ENCODE data around the gene SMTN.

The SMTN gene

DNA sequence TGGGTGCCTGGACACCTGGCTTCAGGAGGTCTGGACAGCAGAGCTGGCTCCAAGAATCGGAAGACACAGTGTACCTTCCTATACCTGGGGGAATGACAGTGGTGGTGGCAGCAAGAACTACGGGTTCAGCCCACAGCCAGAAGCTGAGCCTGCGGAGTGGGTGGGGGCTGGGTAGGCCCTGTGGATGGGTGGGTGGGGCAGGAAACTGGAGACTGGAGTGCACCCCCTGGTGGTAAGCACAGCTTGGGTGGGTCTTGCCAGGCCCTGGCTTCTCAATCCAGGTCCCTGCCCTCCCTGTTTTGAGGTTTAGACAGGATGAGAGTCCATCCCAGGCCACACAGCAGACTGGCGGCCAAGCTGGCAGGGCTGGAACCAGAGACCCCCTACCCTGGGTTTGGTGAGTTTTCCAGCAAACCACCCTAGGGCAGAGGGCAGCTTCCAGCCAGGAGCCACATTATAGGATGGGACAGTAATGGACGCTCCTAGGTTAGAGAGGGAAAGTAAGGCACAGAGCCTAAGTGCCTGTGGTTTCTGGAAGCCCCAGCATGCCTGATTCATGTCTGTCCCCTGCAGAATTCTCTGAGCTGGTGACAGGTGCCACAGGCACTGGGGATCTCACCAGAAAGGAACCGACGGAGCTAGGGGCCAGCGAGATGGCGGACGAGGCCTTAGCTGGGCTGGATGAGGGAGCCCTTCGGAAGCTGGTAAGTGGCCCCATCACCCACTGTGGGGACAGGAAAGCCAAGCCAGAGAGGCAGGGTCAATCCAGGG lies 1.7 kb downstream of the SMTN start:
- no peaks in the 10 kb centered on the region for H3K27me3 Mint-ChIP-seq
- H3K27ac Mint-ChIP-seq, result no peak overlapping the region
- no peaks in the 10 kb centered on the region for H3K9me3 Mint-ChIP-seq
- ATAC-seq (no peak), DNase-seq (peak; percentile 82)
- H3K4me1 Mint-ChIP-seq, result peaks cover 34% of the 10 kb centered on the region
- peak overlapping the region; percentile 90 for H3K4me3 Mint-ChIP-seq
- no peaks in the 10 kb centered on the region for H3K36me3 Mint-ChIP-seq (ENCODE audit: low read depth)

DNA sequence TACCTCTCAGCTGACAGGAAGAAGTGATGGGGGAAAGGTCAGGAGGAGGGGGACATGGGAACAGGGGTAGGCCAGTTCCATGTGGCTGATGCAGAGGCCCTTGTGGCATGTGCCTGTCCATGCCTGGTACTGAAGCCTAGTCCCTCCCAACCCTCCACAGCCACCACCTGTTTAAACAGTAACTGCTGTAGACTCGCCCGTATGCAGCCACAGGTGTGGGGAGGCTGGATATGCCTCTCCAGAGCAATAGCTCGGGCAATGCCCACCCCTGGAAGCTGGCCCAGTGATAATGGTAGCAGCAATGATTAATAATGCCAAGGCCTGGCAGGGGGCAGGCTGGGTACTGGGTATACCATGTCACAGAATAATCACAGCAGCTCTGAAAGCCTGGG lies 2.3 kb downstream of the SMTN start:
- H3K36me3 Mint-ChIP-seq (ENCODE audit: low read depth), result no peaks in the 10 kb centered on the region
- peak overlapping the region; percentile 85 for H3K27ac Mint-ChIP-seq
- DNase-seq (no peak), ATAC-seq (no peak)
- no peaks in the 10 kb centered on the region for H3K9me3 Mint-ChIP-seq
- H3K27me3 Mint-ChIP-seq, result no peaks in the 10 kb centered on the region
- H3K4me1 Mint-ChIP-seq, result peaks cover 34% of the 10 kb centered on the region
- H3K4me3 Mint-ChIP-seq, result peak overlapping the region; percentile 90

DNA sequence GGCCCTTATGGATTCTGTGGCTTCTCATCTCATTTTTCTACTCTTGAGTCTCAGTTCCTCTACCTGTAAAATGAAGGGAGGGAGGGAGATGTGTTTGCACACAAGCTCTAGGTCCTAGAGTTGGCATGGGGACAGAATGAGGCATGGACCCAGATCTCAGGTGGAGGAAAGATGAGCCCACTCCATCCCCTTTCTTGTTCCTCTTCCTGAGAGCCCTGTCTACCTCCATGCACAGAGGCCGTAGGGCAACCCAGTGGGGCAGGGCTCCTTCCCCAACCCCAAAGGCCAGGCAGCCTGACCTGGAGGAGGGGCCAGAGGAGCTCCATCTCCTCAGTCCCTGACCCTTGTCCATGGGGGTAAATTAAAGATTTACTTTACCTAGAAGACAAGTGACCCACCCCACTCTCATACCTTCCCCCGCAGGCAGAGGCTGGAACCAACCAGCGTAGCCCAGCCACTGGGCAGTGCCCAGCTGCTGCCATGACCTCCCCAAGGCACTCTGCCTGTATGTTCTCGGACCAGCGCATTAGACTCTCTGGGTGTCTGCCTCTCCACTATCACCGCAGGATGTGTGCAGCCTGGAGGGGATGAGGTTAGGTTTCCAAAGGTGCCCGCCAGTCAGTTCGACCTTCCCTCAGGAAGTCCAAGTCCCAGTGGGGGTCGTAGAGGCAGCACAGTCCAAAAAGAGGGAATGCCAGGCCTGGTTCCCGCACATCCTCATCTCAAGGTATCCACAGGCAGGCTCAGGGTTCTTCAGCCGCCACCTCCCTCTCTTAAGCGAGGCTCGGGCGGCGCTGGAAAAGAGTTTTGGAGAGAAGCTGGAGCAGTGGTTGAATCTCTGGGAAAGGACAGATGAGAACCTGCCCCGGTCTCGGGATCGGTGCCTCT lies 3.0 kb downstream of the SMTN start:
- H3K27me3 Mint-ChIP-seq, result no peaks in the 10 kb centered on the region
- H3K36me3 Mint-ChIP-seq (ENCODE audit: low read depth), result no peaks in the 10 kb centered on the region
- H3K4me3 Mint-ChIP-seq, result peak overlapping the region; percentile 90
- peaks cover 34% of the 10 kb centered on the region for H3K4me1 Mint-ChIP-seq
- peak overlapping the region; percentile 85 for H3K27ac Mint-ChIP-seq
- no peaks in the 10 kb centered on the region for H3K9me3 Mint-ChIP-seq
- DNase-seq, result no peak
- ATAC-seq, result no peak

DNA sequence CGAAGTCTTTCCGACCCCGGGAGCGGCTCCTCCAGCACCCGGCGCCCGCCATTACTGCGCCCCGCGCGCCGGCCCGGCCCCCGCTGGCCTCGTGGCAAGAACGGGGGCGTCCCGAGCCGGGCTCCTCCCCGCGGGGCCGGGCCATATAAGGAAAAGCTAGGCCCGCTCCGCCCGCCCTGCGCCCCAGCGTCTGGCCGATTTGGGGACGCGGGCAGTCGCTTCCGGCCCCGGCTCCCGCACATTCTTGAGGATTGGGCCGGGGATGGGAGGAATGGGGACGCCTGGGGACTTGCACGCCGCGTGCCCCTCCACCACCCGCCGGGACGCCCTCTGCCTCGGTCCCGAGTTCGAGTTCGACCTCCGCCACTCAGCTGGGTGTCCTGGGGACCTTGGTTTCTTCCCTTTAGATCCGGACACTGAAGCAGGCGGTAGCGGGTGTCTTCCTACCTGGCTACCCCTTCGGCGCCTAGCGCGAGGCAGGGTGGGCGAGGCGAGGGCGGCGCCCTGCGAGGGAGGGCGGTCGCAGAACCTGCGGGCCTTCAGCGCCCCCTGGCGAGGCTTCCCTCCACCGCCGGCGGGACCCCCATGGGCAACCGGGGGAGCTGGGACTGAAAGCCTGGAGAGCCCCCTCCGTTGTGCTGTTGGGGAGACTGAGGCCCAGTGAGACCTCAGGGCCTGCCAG lies 3.8 kb downstream of the SMTN start:
- ATAC-seq, result peak; percentile 76
- H3K36me3 Mint-ChIP-seq (ENCODE audit: low read depth), result no peaks in the 10 kb centered on the region
- no peaks in the 10 kb centered on the region for H3K9me3 Mint-ChIP-seq
- peak overlapping the region; percentile 86 for H3K27ac Mint-ChIP-seq
- peak; percentile 91 for DNase-seq
- H3K27me3 Mint-ChIP-seq, result no peaks in the 10 kb centered on the region
- peaks cover 34% of the 10 kb centered on the region for H3K4me1 Mint-ChIP-seq
- peak overlapping the region; percentile 90 for H3K4me3 Mint-ChIP-seq

DNA sequence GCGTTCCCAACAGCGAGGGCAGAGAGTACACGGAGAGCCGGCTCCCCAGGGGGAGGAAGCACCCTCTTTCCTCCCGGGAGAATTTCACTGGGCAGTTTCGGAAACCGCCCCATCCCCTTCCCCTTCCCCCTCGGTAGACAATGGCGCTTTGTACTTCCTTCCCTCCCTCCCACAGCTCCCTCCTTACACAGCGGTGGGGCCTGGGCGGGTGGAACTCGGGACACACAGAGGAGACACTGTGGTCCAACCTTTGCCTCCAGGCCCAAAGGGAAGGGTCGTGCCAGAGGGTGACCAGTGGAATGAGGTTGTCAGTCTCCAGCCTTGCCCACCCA lies 4.3 kb downstream of the SMTN start:
- no peak for ATAC-seq
- no peaks in the 10 kb centered on the region for H3K36me3 Mint-ChIP-seq (ENCODE audit: low read depth)
- no peaks in the 10 kb centered on the region for H3K27me3 Mint-ChIP-seq
- peak overlapping the region; percentile 86 for H3K27ac Mint-ChIP-seq
- H3K9me3 Mint-ChIP-seq, result no peaks in the 10 kb centered on the region
- H3K4me1 Mint-ChIP-seq, result peaks cover 33% of the 10 kb centered on the region
- peak overlapping the region; percentile 82 for H3K4me3 Mint-ChIP-seq
- DNase-seq, result no peak

DNA sequence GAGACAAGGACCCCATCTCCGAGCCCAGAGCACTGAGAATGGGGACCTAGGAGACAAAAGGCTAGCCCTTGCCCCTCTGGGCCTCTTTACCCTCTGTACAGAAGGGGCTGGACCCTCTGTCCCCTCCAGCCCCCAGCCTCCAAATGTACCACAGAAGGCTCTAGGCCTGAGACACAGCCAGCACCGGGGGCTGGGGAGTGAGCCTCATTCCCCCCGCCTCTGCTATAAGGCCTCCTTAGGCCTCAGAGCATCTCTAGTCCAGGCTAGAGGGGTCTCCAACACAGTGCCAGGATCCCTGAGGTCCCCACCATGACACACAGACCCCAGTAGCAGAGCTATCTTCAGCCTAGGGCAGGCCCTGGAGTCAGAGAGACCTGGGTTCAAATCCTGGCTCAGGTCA lies 4.8 kb downstream of the SMTN start:
- H3K4me1 Mint-ChIP-seq, result peaks cover 31% of the 10 kb centered on the region
- DNase-seq (no peak), ATAC-seq (no peak)
- H3K4me3 Mint-ChIP-seq, result peak overlapping the region; percentile 82
- H3K27ac Mint-ChIP-seq, result no peak overlapping the region
- no peaks in the 10 kb centered on the region for H3K9me3 Mint-ChIP-seq
- H3K27me3 Mint-ChIP-seq, result no peaks in the 10 kb centered on the region
- no peaks in the 10 kb centered on the region for H3K36me3 Mint-ChIP-seq (ENCODE audit: low read depth)

DNA sequence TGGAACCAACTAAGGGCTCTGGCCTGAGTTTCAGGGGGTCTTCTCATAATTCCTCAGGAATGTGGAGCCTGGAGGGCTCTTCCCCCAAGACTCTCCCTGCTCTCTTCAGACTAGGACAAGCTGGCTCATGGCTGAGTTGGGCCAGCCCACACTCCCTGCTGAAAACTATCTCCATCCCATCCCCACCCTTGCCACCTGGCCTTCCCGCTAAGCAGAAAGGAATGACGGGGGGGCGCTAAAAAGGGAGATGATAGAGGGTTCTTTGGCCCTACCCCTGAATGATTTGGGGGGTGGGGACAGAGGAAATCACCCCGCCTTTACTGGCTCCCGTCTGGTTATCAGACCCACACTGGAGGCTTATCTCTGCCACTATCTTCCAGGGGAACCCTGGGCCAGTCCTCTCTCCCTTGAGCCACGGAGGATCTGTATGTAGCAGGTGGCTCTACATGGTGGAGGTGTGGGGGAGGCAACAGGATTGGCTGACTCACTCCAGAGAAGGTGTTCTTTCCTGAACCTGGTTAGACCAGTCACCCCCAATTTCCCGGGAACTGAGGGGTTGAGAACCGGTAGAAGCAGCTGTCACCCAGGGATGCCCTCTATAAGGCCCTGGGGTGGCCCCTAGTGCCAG lies 5.7 kb downstream of the SMTN start:
- Mint-ChIP-seq H3K4me3 (no peak overlapping the region), H3K36me3 (ENCODE audit: low read depth) (no peaks in the 10 kb centered on the region), H3K4me1 (peaks cover 27% of the 10 kb centered on the region), H3K9me3 (no peaks in the 10 kb centered on the region), H3K27ac (no peak overlapping the region), H3K27me3 (no peaks in the 10 kb centered on the region)
- ATAC-seq (no peak), DNase-seq (no peak)

DNA sequence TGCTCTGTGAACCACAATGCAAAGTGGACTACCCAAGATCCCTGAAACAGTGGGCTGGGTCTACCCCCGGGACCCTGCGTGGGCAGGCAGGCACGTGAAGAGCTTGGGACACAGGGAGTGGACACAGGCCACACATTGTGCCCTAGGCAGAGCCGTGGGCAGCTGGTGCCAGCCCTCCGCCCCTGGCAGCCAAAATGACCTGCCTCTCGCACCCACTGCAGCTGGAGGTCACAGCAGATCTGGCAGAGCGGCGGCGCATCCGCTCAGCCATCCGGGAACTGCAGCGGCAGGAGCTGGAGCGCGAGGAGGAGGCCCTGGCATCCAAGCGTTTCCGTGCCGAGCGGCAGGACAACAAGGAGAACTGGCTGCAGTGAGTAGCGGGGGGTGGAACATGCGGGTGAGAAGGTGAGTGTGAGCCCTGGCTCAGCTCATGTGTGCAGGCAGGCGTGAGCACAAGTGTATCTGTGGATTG lies 6.7 kb downstream of the SMTN start:
- Mint-ChIP-seq H3K27ac (no peak overlapping the region), H3K36me3 (ENCODE audit: low read depth) (no peaks in the 10 kb centered on the region), H3K4me1 (peaks cover 17% of the 10 kb centered on the region), H3K27me3 (no peaks in the 10 kb centered on the region), H3K4me3 (no peak overlapping the region), H3K9me3 (no peaks in the 10 kb centered on the region)
- DNase-seq (no peak), ATAC-seq (no peak)

DNA sequence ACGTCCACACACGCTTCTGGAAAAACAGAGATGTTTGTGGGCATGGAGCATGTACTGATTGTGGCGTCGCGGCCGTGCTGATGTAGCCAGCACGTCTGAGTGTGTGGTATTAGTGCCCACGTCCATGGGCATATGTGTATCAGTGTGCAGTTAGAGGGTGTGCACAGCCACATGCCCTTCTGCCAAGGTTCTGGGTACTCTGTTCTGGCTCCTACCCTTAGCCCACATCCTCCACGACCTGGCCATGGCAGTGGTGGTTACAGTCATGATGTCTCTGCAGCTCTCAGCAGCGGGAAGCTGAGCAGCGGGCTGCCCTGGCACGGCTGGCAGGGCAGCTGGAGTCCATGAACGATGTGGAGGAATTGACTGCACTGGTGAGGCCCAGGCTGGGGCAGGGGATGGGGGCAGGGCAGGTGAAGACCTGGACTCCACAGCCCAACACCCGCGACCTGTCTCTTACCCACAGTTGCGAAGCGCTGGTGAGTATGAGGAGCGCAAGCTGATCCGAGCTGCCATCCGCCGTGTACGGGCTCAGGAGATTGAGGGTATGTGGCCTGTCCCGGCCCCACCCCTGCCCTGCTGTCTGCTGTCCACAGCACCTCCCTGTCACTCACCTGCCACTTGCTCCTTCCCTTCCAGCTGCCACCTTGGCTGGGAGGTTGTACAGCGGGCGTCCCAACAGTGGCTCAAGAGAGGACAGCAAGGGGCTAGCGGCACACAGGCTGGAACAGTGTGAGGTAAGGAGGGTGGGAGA lies 7.3 kb downstream of the SMTN start:
- no peaks in the 10 kb centered on the region for H3K36me3 Mint-ChIP-seq (ENCODE audit: low read depth)
- no peak for ATAC-seq
- no peak for DNase-seq
- H3K9me3 Mint-ChIP-seq, result no peaks in the 10 kb centered on the region
- no peaks in the 10 kb centered on the region for H3K27me3 Mint-ChIP-seq
- H3K4me3 Mint-ChIP-seq, result no peak overlapping the region
- peaks cover 11% of the 10 kb centered on the region for H3K4me1 Mint-ChIP-seq
- no peak overlapping the region for H3K27ac Mint-ChIP-seq

DNA sequence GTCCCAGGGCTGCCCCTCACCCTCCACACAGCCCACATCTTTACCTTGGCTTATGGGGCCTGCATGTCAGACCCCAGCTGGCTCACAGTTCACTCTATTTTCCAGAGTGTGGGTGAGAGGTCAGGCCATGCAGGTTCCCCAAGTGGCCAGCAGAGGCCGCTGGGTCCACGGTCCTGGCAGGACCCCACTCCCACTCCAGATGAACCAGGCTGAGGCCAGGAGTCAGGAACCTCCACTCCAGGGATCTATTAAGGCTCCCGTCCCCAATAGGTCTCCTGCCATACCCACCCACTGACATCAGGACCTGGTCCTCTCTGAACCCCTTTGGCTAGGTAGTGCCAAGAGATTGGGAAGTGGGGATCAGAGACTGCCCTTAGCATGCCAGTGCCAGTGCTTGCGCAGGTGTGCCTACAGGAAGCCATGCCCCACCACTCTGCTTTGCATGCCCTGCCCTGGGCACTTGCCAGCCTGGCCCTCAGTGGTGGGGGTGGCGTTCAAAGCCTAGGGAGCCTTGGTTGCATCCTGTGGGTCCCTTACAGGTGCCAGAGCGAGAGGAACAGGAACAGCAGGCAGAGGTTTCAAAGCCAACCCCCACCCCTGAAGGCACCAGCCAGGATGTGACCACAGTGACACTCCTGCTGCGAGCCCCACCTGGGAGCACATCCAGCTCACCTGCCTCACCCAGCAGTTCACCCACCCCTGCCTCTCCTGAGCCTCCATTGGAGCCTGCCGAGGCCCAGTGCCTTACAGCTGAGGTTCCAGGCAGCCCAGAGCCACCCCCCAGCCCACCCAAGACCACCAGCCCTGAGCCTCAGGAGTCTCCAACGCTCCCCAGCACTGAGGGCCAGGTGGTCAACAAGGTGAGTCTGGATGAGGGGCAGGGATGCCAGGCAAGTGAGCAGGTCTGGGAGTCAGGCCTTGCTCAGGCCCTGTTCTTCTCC lies 8.3 kb downstream of the SMTN start:
- Mint-ChIP-seq H3K9me3 (no peaks in the 10 kb centered on the region), H3K36me3 (ENCODE audit: low read depth) (no peaks in the 10 kb centered on the region), H3K4me3 (no peak overlapping the region), H3K27me3 (no peaks in the 10 kb centered on the region), H3K4me1 (peaks cover 1% of the 10 kb centered on the region), H3K27ac (no peak overlapping the region)
- ATAC-seq (no peak), DNase-seq (peak; percentile 32)

DNA sequence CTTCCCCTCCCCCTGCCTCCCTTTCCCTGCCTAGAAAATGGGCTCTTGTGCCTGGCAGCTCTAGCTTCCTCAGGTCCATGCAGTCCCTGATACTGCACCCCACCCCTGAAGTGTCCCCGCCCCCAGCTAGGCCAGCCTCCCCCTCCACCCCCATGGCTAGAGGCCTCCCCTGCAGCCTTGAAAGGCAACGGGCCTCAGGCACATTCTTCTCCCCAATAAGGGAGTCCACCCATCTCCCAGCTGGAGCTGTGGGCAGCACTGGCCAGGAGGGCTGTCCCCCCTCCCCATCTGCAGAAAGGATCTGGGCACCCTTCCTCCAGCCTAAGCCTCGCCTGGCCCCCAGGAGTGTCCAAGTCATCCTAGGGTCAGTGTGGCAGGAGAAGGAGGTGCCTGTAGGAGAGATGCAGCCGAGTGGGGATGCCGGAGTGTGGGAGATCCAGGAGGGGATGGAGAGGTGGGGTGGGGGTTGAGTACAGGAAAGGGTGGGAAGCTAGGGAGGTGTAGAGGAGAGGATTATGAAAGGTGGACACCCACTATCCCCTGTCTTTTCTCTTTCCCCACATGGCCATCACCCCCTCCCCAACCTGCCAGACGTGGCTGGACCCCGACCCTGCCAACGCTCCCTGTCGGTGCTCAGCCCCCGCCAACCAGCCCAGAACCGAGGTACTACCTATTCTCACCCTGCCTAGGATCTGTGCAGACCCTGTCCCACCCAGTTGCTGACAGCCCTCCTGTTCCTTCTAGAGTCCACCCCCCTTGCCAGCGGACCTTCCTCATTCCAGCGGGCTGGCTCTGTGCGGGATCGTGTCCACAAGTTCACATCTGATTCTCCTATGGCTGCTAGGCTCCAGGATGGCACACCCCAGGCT lies 9.3 kb downstream of the SMTN start:
- H3K36me3 Mint-ChIP-seq (ENCODE audit: low read depth), result no peaks in the 10 kb centered on the region
- H3K4me1 Mint-ChIP-seq, result no peaks in the 10 kb centered on the region
- ATAC-seq, result no peak
- no peaks in the 10 kb centered on the region for H3K9me3 Mint-ChIP-seq
- H3K27ac Mint-ChIP-seq, result no peak overlapping the region
- no peak overlapping the region for H3K4me3 Mint-ChIP-seq
- no peaks in the 10 kb centered on the region for H3K27me3 Mint-ChIP-seq
- no peak for DNase-seq

DNA sequence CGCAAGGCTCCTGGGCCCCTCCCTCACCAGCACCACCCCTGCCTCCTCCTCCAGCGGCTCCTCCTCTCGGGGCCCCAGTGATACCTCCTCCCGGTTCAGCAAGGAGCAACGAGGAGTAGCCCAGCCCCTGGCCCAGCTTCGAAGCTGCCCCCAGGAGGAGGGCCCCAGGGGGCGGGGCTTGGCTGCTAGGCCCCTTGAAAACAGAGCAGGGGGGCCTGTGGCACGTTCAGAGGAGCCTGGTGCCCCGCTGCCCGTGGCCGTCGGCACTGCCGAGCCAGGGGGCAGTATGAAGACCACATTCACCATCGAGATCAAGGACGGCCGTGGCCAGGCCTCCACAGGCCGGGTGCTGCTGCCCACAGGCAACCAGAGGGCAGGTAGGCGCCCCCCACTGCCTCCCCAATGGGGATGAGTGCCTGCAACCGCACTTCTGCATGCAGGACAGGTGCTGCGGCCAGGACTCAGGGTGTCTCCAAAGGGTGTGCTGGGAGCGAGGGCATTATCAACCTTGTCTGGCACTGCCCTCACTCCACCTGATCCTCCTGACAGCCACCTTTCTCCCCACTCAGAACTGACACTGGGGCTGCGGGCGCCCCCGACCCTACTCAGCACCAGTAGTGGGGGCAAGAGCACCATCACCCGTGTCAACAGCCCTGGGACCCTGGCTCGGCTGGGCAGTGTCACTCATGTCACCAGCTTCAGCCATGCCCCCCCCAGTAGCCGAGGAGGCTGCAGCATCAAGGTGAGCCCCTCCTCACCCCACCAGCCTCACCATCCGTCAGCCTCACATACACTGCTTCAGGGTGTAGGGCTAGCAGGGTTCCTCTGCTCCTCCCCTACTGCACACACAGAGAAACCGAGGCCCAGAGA lies 10.2 kb downstream of the SMTN start:
- DNase-seq (no peak), ATAC-seq (no peak)
- Mint-ChIP-seq H3K4me3 (no peak overlapping the region), H3K36me3 (ENCODE audit: low read depth) (no peaks in the 10 kb centered on the region), H3K4me1 (no peaks in the 10 kb centered on the region), H3K27ac (no peak overlapping the region), H3K27me3 (no peaks in the 10 kb centered on the region), H3K9me3 (no peaks in the 10 kb centered on the region)
